ENCODE data around the gene GALNT10. TPM values are rescaled to one million over a fixed set of nuclear protein-coding genes. Genes with fewer than 3 reads are reported as not detected.
A peak's percentile ranks its signal among the peaks of the same experiment; 100 is the strongest.

Gene GALNT10
- total RNA-seq, 1 donor from 2014 or later: 6.7 TPM

DNA sequence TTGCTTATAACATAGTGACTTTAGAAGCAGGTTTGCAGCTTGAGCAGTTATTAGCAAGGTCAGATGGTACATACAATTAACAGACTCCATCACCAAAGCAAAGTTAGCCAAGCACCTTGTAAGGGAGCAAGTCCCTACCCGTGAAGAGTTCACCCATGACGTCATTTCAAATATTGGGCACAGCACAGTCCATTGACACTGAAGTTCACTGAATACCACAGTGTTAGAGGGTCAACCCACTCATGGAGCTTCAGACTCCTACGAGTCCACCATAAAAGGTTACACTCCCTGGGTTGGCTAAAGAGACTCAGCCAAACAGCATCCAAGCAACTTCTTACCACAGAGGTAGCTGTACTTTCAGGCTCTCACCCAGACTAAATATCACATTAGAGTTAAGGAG, 77.5 kb downstream of the GALNT10 start:
- ATAC-seq: no peak

DNA sequence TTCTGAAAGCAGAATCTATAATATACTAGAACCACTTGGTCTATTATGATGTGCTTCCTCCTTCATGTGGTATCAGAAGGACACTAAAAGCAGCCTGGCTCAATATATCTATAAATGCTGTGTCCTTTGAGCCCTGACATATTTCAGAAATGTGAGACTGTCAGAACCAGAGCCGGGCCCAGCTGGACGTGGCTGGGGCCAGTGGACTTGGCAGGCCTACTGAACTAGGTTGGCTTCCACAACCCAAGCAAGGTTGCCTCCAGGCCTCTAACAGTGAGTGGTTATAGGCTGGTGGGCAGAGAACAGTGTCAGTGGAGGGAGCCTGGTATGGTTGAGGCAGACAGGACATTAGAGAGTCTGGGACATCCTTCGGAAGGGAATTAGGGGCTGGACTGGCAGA, 78.9 kb downstream of the GALNT10 start:
- no peak for ATAC-seq

DNA sequence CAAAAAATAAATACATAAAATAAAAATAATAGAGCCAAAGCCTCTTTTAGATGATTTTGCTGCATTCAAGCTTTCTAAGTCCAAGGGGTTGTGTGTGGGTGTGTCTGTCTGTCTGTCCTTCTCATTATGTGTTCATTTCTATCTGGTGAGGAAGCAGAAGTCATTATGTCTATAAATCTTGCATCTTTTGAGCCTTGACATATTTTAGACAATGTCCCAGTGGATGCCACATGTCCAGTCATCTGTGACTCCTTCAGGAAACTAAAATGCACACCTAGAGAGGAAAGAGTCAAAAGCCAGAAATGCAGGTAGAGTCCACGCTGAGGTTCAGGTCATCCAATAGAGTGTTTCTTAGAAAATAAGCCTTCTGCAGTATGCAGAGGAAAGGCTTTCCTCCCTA, 80.9 kb downstream of the GALNT10 start:
- no peak for ATAC-seq

DNA sequence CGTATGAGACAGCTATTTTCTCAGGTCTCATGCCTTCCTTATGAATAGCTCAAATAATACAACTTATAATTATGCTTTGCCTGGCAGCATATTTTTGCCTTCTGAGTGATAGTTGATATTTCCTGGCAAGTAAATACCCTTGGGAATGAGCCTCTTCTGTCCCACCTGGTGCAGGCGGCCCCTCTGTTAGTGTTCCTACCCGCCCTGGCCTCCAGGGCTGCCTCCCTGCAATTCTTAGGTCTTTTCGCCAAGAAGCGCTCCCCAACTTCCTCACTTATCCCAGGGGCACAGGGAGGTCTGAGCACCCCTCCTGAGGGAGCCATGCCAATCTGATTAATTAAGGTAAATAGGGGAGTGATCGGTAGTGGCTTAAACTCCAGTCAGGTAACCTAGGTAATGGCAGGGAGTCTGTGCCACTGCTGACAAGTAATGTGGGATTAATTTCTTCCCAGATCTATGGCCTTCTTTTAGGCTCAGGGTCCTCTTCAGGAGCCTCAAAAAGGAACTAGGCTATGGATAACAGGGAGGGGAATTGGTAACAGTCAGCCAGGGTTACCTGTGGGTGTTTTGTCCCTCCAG, 81.5 kb downstream of the GALNT10 start:
- ATAC-seq: no peak

DNA sequence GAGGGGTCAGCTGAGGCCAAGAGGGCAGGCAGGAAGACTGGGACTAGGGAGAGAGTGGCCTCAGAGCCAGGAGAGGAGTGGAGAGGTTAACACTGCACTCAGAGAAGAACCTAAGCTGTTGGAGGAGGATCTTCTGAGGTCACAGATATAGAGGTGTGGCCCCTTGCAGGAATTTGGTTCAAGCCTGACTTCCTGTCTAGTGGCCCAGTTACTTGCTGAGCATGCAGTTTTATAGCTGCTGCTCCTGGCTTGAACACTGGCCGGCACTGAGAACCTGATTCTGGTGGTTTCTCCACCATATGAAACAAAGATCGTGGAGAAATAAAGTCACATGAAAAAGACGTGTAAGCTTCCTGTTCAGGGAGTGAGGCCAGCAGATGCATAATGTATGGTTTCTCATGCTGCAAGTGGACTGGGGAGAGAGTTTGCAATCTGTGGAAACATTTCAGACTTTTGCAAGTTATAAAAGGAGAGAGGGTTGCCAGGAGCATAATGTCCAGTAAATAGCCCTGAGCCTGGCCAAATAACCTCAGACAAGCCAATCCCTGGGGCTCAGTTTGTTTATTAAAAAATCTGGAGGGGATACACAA, 82.6 kb downstream of the GALNT10 start:
- peak; percentile 95 for ATAC-seq

DNA sequence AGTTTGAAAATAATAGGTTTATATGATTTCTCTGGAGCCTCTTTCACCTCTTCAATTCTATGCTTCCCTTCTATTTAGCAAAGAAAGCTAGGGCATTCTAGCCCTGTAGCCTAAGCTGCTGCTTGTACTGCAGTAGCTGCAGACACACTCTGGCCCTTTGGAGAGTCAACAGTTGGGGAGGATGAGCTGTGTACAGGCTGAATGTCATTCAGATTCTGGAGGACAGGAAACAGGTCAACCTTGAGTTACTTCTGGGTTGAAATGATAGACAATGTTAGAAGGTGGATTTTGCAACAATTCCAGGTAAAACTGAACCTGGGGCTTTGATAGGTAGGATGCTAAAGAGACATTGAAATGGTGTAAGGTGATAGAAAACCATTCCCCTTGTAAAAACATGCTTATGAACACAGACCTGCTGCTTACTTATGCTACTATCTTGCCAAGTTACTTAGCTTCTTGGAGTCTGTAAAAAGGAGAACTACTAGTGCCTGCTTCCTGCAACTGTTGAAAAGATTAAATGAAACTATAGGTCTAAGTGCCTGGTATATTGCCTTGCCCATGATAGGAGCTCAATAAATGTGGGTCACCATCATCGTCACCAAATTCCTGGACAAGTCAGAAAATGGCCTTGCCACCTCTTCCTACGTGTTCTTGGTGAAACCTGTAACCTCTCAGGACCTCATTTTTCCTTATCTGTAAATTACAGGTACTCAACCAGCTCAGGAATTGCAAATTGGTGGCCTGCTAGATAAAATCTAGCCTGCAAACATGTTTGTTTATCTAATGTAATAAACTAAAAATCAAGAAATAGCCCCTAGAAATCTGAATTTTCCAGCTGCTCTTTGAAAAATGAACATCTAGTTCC, 83.7 kb downstream of the GALNT10 start:
- ATAC-seq: no peak

DNA sequence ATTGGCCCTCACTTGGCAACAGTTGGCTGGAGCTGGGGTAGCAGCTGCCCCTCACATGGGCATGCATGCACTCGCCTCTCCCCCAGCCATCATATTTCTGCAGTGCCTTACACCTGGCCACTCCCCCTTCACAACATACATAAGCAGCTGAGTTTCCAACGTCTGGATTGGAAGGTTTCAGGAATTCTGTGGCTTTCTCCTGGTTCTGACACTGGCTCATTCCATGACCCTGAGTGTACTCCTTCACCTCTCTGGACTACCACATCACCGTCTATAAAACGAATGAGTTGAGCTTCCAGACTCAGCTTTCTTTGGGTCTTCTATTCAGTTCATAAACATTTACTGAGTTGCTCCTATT, 84.3 kb downstream of the GALNT10 start:
- no peak for ATAC-seq

DNA sequence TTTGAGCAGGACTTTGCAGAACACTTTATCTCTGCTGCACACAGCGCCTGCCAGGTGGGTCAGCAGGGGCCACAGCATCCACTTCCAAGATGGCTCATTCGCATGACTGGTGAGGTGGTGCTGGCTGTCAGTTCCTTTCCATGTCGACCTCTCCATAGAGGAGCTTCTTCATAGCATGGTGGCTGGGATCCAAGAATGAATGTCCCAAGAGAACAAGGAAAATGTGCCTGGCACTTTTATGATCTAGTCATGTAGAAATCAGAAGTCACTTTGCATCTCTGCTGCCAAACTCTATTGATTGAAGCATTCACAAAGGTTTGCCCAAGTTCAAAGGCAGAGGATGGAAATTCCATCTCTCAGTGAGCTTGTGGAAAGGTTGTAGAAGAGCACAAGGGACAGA, 85.0 kb downstream of the GALNT10 start:
- no peak for ATAC-seq

DNA sequence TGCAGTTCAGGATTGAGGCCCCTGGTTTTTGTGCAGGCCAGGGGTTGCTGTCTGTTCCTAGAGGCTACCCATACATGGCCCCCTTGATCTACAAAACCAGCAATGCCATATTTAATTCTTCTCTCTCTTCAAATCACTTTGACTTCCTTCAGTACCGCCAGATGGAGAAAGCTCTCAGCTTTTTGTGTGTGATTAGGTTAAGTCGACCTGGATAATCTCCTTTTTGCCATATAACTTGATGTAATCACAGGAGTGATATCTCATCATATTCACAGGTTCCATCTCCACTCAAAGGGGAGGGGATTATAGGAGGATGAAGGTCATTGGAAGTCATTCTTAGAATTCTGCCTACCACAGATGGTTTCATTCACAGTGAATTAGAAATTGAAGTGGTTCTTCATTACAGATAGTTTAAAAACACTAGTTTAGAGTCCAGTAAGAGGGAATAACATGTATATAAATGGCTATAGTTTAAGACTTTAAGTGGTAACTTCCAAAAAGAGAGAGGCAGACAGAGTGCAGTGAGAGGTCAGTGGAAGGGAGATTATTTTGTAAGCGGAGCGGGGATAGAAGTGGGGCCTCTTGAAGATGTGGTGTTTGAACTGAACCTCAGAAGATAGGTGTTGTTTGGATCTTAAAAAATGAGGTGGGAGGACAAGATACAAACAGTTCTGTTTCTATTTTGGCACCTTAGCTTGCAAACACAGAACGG, 85.9 kb downstream of the GALNT10 start:
- ATAC-seq: no peak

DNA sequence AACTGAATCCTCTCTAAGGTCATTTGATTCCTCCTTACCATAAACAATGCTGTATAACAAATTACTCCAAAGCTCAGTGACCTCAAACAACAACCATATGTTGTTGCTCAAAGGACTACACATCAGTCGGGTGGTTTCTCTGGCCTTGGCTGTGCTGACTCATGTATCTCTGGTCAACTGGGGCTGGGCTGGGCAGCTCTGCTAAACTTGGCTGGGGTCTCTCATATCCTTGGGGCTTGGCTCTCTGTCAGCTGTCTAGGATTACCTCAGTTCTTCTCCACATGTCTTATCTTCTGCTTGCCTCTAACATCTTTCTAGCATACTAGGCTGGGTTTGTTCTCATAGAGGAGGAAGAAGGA, 86.4 kb downstream of the GALNT10 start:
- ATAC-seq: no peak

DNA sequence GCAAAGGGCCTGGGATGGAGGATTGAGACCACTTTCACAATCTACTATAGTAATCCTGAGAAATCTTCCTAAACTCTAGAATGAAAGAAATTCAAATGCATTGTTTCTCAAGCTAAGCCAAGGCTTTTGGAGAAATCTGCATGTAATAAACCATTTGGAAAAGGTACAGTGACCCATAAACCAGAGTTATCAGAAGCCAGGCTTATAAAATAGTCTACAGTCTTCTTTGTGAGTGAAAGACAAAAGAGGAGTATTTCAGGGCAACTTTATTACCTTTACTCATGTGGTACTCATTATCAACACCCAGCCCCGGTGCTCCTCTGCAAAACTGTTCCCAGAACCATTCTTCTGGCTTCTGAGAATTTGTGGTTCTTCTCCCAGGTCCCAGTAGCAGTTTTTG, 87.0 kb downstream of the GALNT10 start:
- ATAC-seq: no peak

DNA sequence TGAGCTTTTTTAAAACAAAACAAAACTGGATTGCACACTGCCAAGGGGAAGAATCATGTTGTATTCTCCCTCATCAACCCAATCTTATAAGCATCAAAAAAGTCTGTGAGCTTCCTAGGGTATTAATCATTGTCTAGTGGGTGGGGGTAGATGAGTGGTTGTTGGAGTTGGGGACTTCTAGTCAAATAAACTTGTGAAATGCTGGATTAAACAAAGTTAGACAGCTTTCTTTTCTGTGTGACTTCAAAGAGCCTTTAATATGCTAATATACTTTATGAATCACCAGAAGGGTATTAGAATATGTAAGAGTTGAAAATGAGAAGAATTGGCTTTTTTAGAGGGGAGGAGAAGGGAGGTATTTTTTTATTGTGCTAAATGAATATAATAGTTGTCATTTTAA, 87.7 kb downstream of the GALNT10 start:
- ATAC-seq: no peak

DNA sequence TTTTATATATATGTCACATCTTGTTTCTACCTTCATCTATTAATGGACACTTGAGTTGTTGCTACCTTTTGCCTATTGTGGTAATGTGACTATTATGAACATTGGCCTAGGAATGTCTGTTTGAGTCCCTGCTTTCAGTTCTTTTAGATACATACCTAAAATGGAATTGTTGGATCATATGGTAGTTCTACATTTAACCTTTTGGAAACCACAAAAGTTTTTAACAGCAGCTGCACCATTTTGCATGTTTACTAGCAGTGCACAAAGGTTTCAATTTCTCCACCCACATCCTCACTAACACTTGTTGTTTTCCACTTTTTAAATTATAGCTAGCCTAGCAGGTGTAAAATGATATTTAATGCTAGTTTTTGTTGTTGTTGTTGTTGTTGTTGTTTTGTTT, 88.4 kb downstream of the GALNT10 start:
- no peak for ATAC-seq

DNA sequence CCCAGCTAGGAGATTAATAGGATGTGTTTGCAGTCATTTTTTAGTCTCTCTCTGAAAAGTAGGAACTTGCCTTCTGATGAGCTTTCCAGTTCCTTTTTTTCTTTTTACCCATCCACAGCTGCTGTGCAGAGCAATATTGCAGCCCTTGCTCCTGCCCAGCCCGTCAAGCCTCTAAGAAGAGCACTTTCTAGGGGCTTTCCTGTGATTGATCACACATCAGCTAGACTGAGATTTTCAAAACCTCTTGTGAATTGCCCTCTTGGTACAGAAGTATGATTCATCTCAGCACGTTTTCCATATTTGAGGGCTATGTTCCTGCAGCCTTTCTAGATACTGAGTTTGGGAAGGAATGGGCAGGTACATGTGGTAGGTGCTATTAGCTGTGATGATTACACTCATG, 93.9 kb downstream of the GALNT10 start:
- no peak for ATAC-seq

DNA sequence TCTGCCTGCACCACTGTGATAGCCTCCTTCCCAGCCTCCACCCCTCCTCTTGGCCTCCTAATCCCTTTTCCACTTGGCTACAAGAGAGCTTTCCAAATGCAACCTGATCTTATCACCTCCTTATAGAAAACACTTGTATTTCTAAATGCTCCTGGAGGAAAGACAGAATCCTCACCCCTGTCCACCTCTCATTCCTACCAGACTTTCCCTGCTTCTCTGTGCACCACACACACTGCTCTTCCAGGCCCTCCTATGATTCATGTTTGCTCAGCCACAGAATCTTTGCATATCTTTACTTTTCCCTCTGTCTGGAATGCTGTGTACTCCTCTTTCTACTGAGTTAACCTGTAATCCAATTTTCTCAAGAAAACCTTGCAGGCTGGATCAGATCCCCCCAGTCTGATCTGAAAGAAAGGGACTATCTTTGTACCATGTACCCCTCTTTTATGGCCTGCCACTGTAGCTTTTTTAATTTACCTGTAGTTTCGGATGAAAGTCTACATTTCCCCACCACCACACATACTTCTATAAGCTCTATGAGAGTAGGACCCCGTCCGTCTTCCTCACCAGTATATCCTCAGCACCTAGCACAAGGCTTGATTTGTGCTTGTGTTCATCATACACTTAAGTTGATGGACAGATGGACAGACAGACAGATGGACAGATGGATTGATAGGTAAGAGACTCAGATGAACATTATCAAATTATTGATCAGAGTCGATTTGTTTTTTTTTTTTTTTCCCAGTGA, 95.3 kb downstream of the GALNT10 start:
- ATAC-seq: no peak

DNA sequence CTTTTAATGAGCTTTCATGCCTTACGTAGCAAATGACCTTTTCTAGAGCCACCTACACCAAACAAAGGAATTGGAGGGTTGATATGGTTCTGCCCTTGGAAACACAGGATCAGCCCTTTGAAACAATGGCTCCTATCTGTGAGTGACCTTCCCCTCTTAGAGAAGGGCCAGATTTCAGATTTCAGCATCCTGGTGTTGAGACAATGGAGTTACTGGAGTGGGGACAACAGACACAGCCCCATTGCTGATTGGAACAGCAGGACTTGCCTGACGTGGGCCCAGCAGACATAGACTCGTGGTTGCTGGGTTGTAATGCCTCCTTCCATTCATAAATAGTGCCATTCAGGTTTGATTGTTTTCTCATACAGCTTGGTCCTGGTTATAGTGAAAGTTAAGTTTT, 96.0 kb downstream of the GALNT10 start:
- no peak for ATAC-seq

DNA sequence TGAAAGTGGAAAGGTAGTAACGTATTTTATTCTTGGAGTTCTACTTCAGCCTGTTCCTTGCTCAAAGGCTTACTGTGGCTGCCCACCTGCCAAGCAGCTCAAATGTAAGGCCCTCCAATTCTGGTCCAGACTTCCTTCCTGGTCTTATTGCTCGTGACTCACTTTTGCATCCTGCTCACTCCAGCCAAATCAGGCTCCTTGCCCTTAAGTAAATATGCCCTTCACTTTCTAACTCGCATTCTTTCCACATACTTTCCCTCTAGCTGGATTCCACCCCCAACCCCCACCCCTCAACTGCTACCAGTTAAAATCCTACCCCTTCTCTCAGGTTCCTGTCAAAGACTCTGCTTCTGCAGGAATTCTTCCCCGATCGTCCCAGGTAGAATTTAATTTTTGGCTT, 96.6 kb downstream of the GALNT10 start:
- ATAC-seq: no peak

DNA sequence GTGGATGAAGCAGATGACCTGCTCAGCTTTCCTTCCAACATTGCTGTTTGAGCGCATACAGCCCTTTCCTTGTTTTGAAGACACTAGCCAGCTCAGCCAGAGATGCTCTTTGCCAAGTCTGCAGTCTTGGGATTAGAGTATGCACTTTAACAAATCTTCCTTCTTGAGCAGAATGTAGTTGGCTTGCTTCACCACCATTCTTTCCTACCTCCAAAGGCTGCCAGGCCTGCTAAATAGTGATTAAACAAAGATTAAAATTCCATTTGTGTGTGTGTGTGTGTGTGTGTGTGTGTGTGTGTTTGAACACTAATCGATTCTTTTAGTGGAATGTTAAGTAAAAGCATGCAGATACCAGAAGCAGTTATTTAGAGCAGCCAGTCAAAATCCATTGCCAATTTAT, 97.6 kb downstream of the GALNT10 start:
- ATAC-seq: peak; percentile 25

DNA sequence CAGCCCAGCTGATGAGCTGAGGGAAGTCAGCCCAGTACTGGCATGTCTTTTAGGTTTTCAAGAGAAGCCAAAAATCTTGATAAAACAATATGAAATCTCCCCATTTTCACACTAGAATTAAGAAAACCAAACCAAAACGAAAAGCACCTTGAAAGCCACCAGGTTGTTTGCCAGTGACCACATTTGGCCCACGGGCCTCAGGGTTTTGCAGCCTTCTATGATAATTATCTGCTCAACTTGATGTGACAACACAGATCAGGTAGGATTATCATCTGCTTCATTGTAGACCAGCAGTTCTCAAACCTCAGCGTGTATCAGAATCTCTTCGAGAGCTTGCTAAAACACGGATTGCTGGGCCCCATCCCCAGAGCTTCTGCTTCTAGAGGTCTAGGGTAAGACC, 101.4 kb downstream of the GALNT10 start:
- ATAC-seq: no peak

DNA sequence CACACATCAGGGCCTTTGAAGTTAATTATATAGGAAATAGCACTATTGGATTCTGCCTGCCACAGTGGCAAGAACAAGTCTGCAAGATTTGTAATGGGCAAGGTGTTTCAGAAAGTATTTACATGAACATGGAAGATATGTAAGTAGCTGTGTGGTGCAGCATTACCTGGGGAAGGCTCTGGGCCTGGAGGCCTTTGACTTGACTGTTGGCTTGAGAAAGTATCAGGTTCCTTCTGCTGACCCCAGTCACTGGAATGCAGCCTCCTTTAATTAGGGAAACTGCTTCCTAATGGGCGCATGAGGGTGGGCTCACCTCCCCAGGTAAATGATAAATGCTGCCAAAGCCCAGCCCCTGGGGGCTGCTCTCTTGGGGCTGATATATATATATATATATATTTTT, 102.7 kb downstream of the GALNT10 start:
- ATAC-seq: no peak

DNA sequence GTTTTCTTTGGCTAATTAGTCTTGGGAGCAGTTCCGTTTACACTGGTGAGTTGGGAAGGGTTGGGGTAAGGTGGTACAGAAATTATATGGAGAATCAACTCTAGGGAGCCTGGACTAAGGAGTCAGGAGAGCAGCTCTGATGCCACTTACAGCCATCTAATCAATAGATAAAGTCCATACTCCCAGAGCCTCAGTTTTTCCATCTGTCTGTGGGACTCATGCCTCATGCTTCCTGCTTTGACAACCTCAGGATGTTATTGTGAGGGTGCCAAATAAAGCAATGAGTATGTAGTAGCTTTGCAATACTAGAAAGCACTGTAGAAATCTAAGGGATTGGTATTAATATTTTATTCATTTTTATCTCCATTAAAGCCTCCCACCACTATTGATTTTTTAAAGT, 105.0 kb downstream of the GALNT10 start:
- ATAC-seq: no peak

DNA sequence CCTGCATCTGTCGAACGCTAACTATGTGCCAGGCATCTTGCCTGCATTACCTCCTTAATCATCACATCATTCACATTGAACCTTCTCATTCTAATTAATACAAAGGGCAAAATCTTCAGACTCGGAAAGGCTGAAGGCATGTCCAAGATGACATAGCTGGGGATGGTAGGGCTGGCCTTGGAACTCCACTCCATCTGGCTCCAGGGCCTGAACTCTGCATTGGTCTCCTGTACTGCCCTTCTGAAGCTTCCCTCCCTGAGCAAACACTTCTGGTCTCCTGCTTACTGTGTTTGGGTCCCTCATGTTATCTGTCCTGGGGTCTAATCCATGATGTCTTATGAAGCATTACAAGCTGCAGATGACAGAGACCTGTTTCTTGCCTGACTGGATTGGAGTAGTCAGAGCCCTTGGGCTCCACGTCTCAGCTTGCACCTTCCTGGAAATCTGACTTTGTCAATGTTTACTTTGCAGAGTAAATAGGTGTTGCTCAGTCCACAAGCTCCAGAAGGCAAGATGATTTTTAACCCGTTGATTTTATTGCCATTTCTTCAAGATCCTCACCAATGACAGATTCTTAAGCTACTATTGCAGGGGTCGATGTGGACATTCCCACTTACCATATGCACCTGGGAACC, 106.1 kb downstream of the GALNT10 start:
- ATAC-seq: peak; percentile 90
